HCT116 (cell line): Measurements from ENCODE around the gene ACOT11.

Experiments
- EZH2 ChIP-seq: fragments of 200-600 bp; sonication (generic); IDR thresholded peaks from 2 replicates; pipeline ENCODE4 v1.6.1; 2017; ENCODE audit warnings: antibody characterized with exemption, mixed run types
- EZH2phosphoT487 ChIP-seq: fragments of 200-600 bp; IDR thresholded peaks from 2 replicates; pipeline ENCODE4 v1.6.1; 2018; ENCODE audit warnings: antibody characterized with exemption, borderline replicate concordance
- POLR2A ChIP-seq: IDR thresholded peaks from 2 replicates; pipeline ENCODE4 v1.7.0; 2011; ENCODE audit warnings: borderline replicate concordance; ENCODE audit not compliant: insufficient read depth, insufficient read length; ENCODE audit errors: extremely low read depth
- YY1 ChIP-seq: IDR thresholded peaks from 2 replicates; pipeline ENCODE4 v1.6.1; 2011; ENCODE audit warnings: low read length, low read depth, moderate library complexity, mild to moderate bottlenecking; ENCODE audit not compliant: insufficient replicate concordance; ENCODE audit errors: extremely low read depth
- TF ChIP-seq, protein P1 (sequence below), 3 experiments: fragments of 200-600 bp in 1 of 3; sonication (generic) in 1 of 3; IDR thresholded peaks in 2 of 3; conservative IDR thresholded peaks in 1 of 3; 2 replicates each; pipeline ENCODE4 v1.5.1; 2012 to 2017; ENCODE audit warnings: low read depth in 2 of 3, low read length in 2 of 3, antibody characterized with exemption in 1 of 3, borderline replicate concordance in 1 of 3, control low read depth in 1 of 3, mild to moderate bottlenecking in 1 of 3, mixed read lengths in 1 of 3, mixed run types in 1 of 3, moderate library complexity in 1 of 3; ENCODE audit not compliant: insufficient read depth in 1 of 3

- TF ChIP-seq, protein P1, sequence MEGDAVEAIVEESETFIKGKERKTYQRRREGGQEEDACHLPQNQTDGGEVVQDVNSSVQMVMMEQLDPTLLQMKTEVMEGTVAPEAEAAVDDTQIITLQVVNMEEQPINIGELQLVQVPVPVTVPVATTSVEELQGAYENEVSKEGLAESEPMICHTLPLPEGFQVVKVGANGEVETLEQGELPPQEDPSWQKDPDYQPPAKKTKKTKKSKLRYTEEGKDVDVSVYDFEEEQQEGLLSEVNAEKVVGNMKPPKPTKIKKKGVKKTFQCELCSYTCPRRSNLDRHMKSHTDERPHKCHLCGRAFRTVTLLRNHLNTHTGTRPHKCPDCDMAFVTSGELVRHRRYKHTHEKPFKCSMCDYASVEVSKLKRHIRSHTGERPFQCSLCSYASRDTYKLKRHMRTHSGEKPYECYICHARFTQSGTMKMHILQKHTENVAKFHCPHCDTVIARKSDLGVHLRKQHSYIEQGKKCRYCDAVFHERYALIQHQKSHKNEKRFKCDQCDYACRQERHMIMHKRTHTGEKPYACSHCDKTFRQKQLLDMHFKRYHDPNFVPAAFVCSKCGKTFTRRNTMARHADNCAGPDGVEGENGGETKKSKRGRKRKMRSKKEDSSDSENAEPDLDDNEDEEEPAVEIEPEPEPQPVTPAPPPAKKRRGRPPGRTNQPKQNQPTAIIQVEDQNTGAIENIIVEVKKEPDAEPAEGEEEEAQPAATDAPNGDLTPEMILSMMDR (IDR thresholded peaks at IDR 0.05 in 2 of 3, conservative IDR thresholded peaks at IDR 0.05 in 1 of 3; ENCODE audit: borderline replicate concordance in 1 of 3, insufficient read depth in 1 of 3, low read depth in 2 of 3, low read length in 2 of 3): no peak
- TF ChIP-seq YY1 (no peak), POLR2A (no peak), EZH2 (no peak), EZH2phosphoT487 (no peak)
Measured at GRCh38 chr1:54551891-54552290, 3.9 kb downstream of the ACOT11 start.
